Erythroblast (primary cell): Measurements from ENCODE around the gene MN1.

Experiments
- DNase-seq, 2 experiments: peaks; one replicate each; lab custom pipeline; 2025; lab: John Stamatoyannopoulos, UW
- GATA1 ChIP-seq: IDR thresholded peaks from 2 replicates; pipeline ENCODE4 v1.6.1; 2011; ENCODE audit warnings: low read depth, mild to moderate bottlenecking, control low read depth, low read length, moderate library complexity
- POLR2A ChIP-seq: IDR thresholded peaks from 2 replicates; pipeline ENCODE4 v1.6.1; 2011; ENCODE audit warnings: mild to moderate bottlenecking, low read length

The MN1 gene

GRCh38 chr22:27698813-27699212, 102.7 kb downstream of the MN1 start:
- no peak for DNase-seq
- no peak for TF ChIP-seq GATA1
- TF ChIP-seq POLR2A, result no peak
